WI38 (cell line): Measurements from ENCODE around the gene SLC2A11.
"Not testable (repeated sequence)": the region's sequence is repeated elsewhere in the genome, so short reads cannot be mapped to it uniquely, and the experiment has no call there.

Source experiments
- H3K4me3 ChIP-seq: 2 replicates; pipeline ENCODE4 v1.5.1; 2011; ENCODE audit warnings: low read depth, mild to moderate bottlenecking, control low read depth, low read length
- CTCF ChIP-seq: IDR thresholded peaks from 2 replicates; pipeline ENCODE4 v1.5.1; 2012; ENCODE audit warnings: low read depth, mild to moderate bottlenecking, control low read depth, low read length

The SLC2A11 gene

GRCh38 chr22:23862103-23862502 is 4.4 kb downstream of the SLC2A11 start:
- peak; percentile 66 for TF ChIP-seq CTCF
- H3K4me3 ChIP-seq, result no peak overlapping the region

- H3K4me3 ChIP-seq, result not testable (repeated sequence)
These were observed 7.0 kb downstream of the SLC2A11 start for GRCh38 chr22:23864499-23865154.

- no peak overlapping the region for H3K4me3 ChIP-seq
- TF ChIP-seq CTCF, result no peak
These were observed 10.9 kb downstream of the SLC2A11 start for GRCh38 chr22:23868580-23868979.

GRCh38 chr22:23874871-23875270 is 17.2 kb downstream of the SLC2A11 start:
- H3K4me3 ChIP-seq, result no peak overlapping the region
- no peak for TF ChIP-seq CTCF

- no peak for TF ChIP-seq CTCF
- H3K4me3 ChIP-seq, result no peak overlapping the region
These were observed 18.1 kb downstream of the SLC2A11 start for GRCh38 chr22:23875801-23876200.

- TF ChIP-seq CTCF, result no peak
- no peak overlapping the region for H3K4me3 ChIP-seq
These were observed 19.9 kb downstream of the SLC2A11 start for GRCh38 chr22:23877566-23877965.

- no peak overlapping the region for H3K4me3 ChIP-seq
- TF ChIP-seq CTCF, result no peak
These were observed 20.5 kb downstream of the SLC2A11 start for GRCh38 chr22:23878219-23878618.

- TF ChIP-seq CTCF, result no peak
- H3K4me3 ChIP-seq, result no peak overlapping the region
These were observed 24.7 kb downstream of the SLC2A11 start for GRCh38 chr22:23882370-23882769.
